GM18498 (cell line): ENCODE results near the gene KLHL33.
"Not testable (repeated sequence)": the region's sequence is repeated elsewhere in the genome, so short reads cannot be mapped to it uniquely, and the experiment has no call there.

Experiments
- ATAC-seq: cut with Tn5 transposase; IDR thresholded peaks from one replicate; pipeline ENCODE4 v1.9.1; 2021; ENCODE audit warnings: mild to moderate bottlenecking, moderate library complexity; ENCODE audit not compliant: unreplicated experiment

The KLHL33 gene

GRCh38 chr14:20452831-20453230 is 16.9 kb upstream of the KLHL33 start:
- ATAC-seq, result not testable (repeated sequence)

GRCh38 chr14:20446889-20447288 is 10.9 kb upstream of the KLHL33 start:
- no peak for ATAC-seq

- not testable (repeated sequence) for ATAC-seq
Measured at GRCh38 chr14:20443650-20444049, 7.7 kb upstream of the KLHL33 start.

GRCh38 chr14:20441461-20441860 is 5.5 kb upstream of the KLHL33 start:
- ATAC-seq, result no peak

GRCh38 chr14:20440882-20441281 is 4.9 kb upstream of the KLHL33 start:
- ATAC-seq, result no peak

GRCh38 chr14:20440465-20440864 is 4.5 kb upstream of the KLHL33 start:
- ATAC-seq, result no peak

- no peak for ATAC-seq
Measured at GRCh38 chr14:20438664-20439063, 2.7 kb upstream of the KLHL33 start.

- no peak for ATAC-seq
Measured at GRCh38 chr14:20436363-20436755, 393 bp upstream of the KLHL33 start.

- no peak for ATAC-seq
Measured at GRCh38 chr14:20434701-20435581, 1.0 kb downstream of the KLHL33 start.

- ATAC-seq, result no peak
Measured at GRCh38 chr14:20429801-20430669, 5.9 kb downstream of the KLHL33 start.

GRCh38 chr14:20428802-20429201 is 7.2 kb downstream of the KLHL33 start:
- no peak for ATAC-seq

GRCh38 chr14:20428010-20428365 is 8.0 kb downstream of the KLHL33 start:
- peak; percentile 48 for ATAC-seq

GRCh38 chr14:20427231-20428009 is 8.5 kb downstream of the KLHL33 start:
- ATAC-seq, result peak; percentile 73

- ATAC-seq, result no peak
Measured at GRCh38 chr14:20424851-20425250, 11.1 kb downstream of the KLHL33 start.

- no peak for ATAC-seq
Measured at GRCh38 chr14:20422886-20423285, 13.1 kb downstream of the KLHL33 start.

GRCh38 chr14:20421267-20421666 is 14.7 kb downstream of the KLHL33 start:
- no peak for ATAC-seq

- ATAC-seq, result no peak
Measured at GRCh38 chr14:20419419-20419818, 16.5 kb downstream of the KLHL33 start.

GRCh38 chr14:20418501-20418909 is 17.5 kb downstream of the KLHL33 start:
- ATAC-seq, result no peak

GRCh38 chr14:20417250-20418186 is 18.4 kb downstream of the KLHL33 start:
- no peak for ATAC-seq

- ATAC-seq, result no peak
Measured at GRCh38 chr14:20416223-20416622, 19.7 kb downstream of the KLHL33 start.
